Measurements from ENCODE around the gene PDK3. TPM values are rescaled to one million over a fixed set of nuclear protein-coding genes. Genes with fewer than 3 reads are reported as not detected.
A peak's percentile ranks its signal among the peaks of the same experiment; 100 is the strongest.

Gene PDK3
- 7.2 and 11.0 TPM in 2 replicates for total RNA-seq

DNA sequence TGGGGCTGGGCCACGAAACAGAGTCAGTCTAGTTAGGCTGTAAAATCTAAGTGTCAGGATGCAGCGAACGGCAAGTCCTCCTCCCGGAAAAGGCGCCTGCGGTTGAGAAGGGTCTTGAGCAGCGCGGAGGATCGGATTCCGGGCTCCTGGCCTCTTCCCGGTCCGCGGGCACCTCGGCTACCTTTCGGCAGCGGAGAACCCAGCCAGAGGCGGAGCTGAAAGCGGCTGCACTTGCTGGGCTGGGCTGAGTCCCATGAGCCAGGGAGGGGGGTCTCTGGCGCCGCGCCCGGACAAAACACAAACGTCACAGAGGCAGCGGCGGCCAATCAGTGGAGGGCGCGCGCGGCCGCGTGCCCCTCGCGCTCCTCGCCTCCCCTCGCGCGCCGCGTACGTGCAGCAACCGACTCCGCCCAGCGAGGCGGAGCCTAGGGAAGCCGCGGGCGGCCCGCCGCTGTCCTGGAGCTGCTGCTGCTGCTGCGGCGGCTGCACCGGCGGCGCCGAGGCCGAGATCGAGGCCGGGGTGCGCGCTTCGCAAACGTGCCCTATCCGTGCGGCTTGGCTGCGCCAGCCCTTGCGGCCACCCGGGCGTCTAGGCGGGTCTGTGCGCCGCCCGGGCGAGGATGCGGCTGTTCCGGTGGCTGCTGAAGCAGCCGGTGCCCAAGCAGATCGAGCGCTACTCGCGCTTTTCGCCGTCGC lies at the start of gene PDK3:
Gene PDK3, plus strand, starts transcription at position 451 of the 696 bp plus-strand sequence. Its CDS starts 170 bp downstream, at position 621.
- DNase-seq (ENCODE audit: low read depth, low spot score): peak; percentile 50

DNA sequence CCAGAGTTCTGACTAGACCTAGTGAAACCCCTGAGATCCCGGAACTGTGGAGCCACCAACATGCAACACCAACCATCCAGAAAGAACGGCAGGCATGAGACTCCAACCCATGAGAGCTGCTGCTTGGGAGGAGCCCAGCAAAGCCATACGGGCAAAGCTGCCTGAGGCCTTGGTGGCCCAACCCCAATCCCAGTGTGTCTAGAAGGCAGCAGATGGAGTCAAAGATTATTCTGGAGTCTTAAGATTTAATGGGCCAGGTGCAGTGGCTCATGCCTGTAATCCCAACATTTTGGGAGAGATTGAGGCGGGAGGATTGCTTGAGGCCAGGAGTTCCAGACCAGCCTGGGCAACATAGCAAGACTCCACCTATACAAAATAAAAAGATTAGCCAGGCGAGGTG lies 49.2 kb upstream of the PDK3 start:
- no peak for DNase-seq (ENCODE audit: low read depth, low spot score)

DNA sequence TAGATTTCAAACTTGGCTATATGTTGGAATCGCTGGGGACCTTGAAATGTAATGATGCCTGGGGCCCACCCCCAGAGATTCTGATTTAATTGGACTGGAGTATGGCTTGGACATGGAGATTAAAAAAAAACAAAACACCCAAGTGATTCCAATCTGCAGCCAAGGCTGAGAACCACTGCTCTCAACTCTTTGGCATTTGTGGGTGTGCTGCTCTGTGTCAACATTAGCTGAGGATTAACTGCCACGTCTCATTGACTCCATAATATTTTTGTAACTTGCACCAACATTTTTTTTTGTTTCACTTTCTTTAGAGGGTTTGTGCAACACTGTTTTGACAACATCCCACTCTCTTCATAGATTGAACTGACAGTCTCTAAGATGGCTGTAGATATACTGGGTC lies 41.1 kb upstream of the PDK3 start:
- no peak for DNase-seq (ENCODE audit: low read depth, low spot score)

DNA sequence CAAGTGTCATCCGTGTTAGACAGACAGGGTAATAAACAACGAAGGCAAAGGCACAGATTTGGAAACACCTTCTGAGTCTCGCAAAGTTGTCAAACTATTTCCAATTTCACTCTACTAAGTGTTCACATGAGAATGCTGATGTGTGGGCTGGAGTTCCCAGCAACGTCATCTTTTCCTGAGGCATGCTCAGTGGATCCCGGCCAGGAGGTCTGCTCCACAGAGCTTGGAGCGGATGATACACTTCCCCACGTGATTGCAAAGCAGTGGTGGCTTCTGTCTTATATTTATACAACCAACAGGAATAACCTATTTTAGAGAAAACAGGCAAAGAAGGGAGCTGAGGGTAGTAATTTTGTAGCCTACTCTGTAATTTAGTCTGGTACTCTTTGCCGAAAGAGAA lies 40.1 kb upstream of the PDK3 start:
- DNase-seq (ENCODE audit: low read depth, low spot score): no peak

DNA sequence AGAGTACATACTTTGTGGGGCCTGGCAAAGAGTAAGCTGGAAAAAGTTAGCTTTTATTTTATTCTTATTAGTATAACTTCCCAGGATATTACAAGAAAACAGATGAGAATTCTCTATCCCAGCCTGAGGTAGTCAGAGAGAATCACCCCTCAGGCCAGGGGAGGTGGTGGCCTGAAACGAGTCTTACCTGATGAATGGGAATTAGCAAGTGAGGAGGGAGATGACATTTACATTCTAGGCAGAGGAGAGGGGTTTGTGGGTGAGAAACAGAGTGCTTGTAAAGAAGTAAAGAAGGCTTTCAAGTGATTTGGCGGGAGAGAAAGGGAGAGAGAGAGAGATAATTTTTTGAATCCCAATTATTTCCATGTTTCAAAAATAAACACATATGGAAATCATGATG lies 39.3 kb upstream of the PDK3 start:
- DNase-seq (ENCODE audit: low read depth, low spot score): no peak

DNA sequence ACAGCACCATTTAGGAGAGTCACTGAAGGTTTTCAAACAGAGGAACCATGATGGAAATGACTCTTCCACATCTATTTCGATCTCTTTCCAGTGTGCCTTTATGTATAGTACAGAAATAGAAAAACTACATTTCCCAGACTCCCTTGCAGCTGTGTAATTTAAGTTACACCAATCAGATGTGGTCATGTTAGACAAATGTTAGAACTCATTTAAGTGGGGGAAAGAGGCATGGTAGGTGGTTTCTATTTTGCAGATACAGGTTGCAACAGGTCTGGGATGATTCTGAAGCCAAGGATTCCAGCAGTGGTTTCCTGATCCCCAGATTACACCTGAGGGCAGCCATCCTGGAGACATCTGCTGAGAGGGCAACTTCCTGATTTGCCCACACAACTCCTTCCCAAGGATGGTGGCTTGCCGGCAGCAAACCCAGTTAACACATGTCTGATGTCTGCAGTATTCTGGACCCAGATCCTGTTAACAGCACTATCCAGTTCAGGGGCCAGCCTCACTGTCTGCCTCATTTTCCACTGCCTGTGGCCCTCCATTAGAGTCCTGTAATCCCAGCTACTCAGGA lies 38.7 kb upstream of the PDK3 start:
- no peak for DNase-seq (ENCODE audit: low read depth, low spot score)

DNA sequence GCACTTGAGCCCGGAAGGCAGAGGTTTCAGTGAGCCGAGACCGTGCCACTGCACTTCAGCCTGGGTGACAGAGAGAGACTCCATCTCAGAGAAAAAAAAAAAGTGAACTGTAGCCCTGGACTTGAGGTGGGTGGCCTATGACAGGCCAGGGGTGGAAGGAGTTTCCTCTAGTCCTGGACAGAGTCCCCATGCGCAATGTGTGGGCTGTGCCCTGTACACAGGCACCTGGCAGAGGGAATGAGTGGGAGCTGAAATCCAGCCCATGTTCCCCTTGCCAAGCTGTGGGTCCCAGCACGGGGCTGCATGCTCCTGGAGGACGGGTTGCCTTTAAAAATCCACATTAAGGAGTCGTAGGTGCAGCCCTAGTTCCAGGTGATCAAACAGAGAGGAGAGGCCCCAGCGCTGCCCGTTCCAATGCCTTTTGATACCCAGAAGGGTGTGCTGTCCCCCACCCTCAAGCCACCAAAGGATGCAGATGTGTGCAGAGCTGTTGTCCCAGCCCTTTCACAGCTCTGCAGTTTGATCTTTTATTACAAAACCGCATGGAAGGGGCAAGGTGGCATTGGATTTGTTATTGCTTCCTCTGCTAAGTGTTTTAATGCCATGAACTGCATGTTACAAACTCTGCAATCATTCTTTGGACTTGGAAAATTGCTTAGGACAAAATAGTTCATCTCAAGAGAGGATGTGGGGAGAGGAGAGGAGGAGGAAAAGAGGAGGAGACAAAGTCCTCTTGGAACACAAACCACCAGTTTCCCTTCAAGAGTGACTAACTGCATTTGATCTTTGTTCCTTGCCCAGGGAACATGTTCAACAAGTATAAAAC lies 38.0 kb upstream of the PDK3 start:
- DNase-seq (ENCODE audit: low read depth, low spot score): no peak

DNA sequence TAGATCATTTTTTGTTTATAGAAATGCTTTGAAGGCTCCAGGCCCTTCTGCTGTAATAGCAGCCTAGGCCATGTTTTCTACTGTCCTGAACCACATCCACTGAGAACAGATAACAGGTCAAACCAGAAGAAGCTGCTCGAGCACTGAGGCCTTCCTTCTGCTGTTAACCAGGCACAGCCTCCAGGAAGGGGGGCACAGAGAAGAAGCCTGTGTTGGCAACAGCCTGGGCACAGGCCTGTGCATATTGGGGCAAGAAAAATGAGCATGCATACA lies 37.4 kb upstream of the PDK3 start:
- no peak for DNase-seq (ENCODE audit: low read depth, low spot score)

DNA sequence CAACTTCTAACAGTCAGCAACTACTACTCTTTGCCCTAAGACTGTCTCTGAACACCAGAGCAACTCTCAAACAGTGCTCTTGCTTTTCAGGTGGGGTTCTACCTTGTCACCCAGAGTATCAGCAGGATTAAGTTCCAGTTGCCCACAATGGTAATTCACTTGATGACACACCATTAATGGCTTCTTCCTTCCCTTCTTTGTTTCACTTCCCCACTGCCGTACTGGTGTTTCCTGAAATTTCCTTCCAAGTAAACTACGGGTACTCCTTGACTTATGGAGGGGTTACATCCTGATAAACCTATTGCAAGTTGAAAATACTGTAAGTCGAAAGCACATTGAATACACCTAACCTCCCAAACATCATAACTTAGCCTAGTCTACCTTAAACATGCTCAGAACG lies 36.6 kb upstream of the PDK3 start:
- no peak for DNase-seq (ENCODE audit: low read depth, low spot score)

DNA sequence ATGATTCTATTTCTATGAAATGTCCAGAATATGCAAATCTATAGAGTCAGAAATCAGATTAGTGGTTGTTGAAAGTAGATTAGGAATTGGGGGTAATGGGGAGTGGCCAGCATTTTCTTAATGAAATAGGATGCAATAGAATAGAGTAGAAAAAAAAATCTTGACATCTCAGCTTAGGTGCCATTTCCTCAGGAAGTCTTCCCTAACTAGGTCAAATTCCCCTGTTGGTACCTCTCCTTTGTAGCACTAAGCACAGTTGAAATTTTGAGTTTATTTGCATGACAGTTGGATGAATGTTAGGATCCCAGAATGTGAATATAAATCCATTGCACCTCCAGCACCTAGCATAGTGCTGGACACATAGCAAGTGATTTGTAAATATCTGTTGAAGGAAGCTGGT lies 30.0 kb upstream of the PDK3 start:
- DNase-seq (ENCODE audit: low read depth, low spot score): no peak

DNA sequence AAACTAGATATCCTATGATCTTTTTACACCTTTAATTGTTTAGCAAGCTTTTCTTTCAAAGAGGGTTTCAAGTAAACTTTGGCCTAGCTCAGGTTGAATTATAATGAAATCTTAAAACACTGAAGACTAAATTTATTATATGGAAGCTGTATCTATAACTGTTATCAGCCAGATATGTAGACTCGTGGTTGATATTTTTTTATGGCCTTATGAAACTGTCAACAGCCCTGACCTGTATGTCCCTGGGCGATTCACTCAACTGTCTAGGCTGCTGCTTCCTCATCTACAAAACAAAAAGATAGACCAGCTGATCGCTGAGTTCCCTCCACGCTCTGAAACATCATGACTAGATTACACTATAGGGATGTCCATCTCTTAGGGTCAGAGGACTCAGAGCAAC lies 21.2 kb upstream of the PDK3 start:
- no peak for DNase-seq (ENCODE audit: low read depth, low spot score)

DNA sequence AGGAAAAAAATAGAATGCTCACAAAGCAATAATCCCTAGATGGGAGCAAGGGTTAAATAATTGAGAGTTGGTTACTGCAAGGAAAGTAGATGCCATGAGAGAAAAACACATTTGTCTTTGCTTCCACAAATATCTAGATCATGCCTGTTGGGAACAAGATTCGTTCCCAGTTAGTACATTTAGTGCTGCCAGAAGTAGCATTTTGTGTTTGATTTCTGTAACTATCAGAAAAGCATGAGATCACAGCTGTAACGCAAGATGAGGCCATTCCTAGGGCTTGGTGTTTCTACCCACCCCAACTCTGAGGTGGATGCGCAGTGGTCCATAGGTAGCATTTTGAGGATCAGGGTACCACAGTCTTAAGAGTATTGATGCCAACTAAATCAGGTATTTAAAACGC lies 20.4 kb upstream of the PDK3 start:
- no peak for DNase-seq (ENCODE audit: low read depth, low spot score)

DNA sequence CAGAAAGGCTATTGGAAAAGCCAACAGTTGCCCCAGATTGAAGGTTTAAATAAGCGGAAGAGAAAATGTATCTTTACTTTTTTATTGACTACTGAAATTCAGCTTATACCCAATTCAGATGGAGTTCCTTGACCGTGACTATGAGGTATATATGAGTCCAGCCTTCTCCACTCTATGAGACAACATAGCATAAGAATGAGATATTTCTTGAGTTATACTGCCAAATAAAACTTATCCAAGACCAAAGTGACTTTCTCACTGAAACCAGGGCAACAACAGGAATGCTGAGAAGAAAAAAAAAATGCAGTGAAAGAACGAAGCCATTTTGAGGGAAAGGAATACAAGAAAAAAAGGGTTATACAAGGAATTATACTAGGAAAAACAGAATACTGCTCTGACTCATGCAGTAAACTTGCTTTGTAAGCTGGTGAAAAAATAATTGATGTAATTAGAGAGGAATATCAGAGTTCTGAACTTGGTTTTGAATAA lies 16.3 kb upstream of the PDK3 start:
- no peak for DNase-seq (ENCODE audit: low read depth, low spot score)

DNA sequence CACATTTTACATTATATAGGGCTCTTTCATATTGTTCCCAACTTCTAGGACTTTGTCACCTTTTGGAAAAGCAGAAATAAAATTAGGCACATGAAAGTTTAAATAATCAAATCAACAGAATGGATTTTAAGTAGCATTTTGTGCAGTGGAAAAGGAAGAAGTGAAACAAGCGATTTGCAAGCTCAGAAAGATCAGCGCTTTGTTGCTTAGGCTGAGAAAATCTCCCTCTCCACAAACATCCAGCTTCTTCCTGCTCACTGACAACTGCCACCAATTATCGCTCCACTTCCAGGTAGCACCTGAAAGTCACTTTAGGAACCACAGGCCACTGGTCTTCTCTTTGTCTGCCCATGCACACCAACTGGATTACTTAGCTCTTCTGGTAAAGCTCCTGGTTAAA lies 2.0 kb upstream of the PDK3 start:
- no peak for DNase-seq (ENCODE audit: low read depth, low spot score)

DNA sequence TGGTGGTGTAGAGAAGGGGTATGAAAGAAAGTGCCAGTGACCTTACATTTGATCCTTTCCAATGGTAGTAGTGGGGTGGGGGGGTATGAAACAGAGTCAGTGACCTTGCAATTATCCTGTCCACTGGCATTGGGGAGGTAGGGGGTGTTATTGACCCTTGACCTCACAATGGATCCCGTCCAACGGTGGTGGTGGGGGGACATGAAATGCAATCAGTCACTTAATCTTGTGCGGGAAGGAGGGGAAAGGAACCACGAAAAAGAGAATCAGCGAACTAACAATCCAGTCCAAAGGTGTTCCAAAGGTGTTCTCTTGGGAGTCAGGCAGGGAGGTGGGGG lies 619 bp upstream of the PDK3 start:
- no peak for DNase-seq (ENCODE audit: low read depth, low spot score)

DNA sequence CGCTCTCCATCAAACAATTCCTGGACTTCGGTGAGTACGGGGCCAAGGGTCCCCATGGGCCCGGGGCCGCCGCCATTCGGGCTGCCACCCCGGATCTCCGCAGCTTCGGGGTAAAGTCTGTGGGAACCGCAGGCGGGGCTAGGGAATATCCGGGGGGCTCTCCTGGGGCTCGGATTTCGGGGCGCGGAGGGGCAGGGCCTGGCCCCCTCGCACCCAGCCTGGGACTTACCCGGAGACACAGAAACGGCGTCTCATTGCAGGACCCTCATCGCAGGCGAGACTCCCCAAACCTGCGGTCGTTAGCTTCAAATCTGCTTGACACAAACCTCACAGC lies 413 bp downstream of the PDK3 start:
- no peak for DNase-seq (ENCODE audit: low read depth, low spot score)

DNA sequence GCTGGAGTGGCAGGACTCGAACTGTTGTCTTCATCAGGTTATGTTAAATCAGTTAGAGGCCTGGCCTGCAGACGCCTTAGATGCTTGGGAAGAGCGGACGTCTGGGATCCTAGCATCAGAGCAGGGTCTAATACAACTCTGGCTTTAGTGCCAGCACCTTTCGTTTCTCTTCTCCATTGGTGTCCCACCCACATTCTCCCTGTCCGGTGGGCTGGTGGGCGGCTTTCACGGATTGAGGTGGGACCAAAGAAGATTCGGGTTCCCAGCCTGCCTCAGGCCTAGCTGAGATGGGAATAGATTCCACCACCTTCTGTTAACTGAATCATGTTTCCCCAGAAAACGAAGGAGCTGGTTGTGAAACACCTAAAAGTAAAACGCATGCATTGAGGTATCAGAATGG lies 939 bp downstream of the PDK3 start:
- DNase-seq (ENCODE audit: low read depth, low spot score): no peak

DNA sequence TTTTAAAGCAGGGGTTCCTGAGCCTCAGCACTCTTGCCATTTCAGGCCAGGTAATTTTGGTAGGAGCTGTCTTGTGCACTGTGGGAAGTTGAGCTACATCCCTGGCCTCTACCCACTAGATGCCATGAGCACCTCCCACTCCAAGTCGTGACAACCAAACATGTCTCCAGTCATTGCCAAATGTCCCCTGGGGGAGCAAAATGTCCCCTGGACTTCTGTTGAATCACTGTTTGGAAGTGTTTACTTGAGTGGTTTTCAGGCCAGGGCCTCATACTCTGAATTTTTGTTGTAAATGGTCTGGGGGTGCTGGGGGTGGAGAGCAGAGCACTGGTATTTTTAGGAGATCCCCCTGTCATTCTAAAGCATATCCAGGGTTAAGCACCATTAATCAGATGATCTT lies 3.2 kb downstream of the PDK3 start:
- DNase-seq (ENCODE audit: low read depth, low spot score): no peak

DNA sequence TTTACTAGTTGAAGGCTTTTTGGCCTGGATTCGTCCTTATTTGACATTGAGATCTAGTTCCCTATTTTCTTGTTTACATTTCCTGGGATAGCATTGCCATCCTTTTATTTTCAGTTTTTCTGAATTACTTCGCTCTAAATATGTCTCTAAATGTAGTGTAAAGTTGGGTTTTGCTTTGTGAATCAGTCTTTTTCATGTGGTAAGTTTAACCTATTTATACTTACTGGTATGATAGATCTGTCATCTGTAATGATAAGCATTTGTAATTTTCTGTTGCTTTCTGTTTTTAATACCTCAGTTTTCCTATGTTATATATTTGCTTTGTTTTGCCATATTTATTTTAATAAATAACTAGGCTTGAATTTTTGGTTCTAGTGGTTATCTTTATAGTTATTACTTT lies 6.7 kb downstream of the PDK3 start:
- no peak for DNase-seq (ENCODE audit: low read depth, low spot score)

DNA sequence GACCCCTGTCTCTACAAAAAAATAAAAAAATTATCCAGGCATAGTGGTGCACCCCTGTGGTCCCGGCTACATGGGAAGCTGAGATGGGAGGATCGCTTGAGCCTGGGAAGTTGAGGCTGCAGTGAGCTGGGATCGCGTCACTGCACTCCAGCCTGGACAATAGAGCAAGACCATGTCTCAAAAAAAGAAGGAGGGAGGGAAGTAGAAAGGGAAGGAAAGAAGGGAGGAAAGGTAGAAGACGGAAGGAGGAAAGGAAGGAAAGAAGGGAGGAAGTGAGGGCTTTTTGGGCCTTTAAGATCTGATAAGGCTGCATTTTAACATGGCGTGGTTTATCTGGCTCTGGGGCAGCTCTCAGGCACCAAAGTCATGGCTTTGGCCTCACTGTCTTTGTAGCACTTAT lies 10.4 kb downstream of the PDK3 start:
- DNase-seq (ENCODE audit: low read depth, low spot score): no peak

DNA sequence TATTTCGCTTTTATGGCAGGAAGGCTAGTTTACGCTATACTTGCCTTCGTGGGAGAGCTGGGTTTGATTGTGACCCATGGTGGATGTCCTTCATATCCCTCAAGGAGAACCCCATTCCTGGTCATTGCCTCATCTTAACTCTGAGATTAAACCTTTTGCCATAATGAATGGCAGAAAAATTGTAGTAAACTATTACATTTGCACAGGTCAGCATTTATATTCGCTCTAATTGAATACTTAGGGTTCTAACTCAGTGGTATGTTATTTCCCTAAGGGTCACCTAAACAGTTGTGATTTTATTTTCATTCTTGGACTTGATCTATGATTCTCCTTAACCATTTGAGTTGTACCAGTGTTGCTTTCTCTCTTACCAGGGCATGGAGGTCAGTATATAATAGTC lies 13.4 kb downstream of the PDK3 start:
- DNase-seq (ENCODE audit: low read depth, low spot score): no peak

DNA sequence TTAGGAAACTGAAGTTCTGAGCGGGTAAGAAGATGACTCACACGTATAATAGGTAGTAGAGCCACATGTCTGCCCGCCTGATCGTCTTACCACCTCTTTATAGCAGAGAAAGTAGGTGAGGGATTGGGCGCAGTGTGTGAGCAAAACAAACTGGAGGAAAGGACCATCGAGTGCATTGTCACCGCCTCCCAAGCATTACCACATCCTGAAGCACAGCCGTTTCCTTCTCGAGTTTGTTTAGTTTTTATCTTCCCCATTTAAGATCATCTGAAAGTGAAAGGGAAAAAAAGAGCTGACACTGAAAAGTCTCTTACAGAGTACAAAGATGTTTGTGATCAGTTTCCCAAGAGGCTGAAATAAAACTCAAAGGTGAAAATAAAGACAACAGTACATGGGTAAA lies 14.8 kb downstream of the PDK3 start:
- DNase-seq (ENCODE audit: low read depth, low spot score): no peak

DNA sequence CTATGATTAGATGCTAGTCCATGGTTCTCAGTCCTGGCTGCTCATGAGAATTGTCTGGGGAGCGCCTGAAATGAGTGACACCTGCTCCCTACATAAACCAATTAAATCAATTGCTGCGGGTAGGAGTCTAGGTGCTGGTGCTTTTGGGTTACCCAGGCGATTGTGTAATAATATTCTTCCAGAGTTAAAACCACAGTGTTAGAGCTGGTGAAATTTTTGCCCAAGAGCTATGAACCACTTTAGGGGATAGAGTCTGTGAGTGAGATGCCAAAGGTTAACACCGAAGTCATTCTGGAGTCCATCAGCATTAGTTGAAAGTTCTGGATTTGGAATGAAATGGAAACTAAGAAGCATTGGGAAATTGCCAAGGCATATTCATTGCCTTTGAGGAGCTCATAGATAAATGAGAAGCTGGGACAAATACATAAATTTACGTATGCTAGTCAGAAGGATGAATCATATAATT lies 15.3 kb downstream of the PDK3 start:
- no peak for DNase-seq (ENCODE audit: low read depth, low spot score)

All from pulmonary artery endothelial cell (primary cell).